Gastroesophageal sphincter (tissue), 4 donors: Measurements from ENCODE around the gene CENPL. TPM values are rescaled to one million over a fixed set of nuclear protein-coding genes. Genes with fewer than 3 reads are reported as not detected.
"Not testable (repeated sequence)": the region's sequence is repeated elsewhere in the genome, so short reads cannot be mapped to it uniquely, and the experiment has no call there.

Experiments used
- ATAC-seq: fragments of 150-250 bp; one replicate; pipeline ENCODE4 v1.9.1; 2016; ENCODE audit warnings: mild to moderate bottlenecking, moderate library complexity
- H3K27ac ChIP-seq, 4 donors: fragments of 200-600 bp; sonication (generic) in 3 of 4; 1 replicate in 3 of 4; 2 replicates in 1 of 4; pipeline ENCODE4 v1.5.1; 2016 to 2019
- H3K27me3 ChIP-seq: fragments of 200-600 bp; sonication (generic); one replicate; pipeline ENCODE4 v1.5.1; 2019
- H3K36me3 ChIP-seq, 2 donors: fragments of 200-600 bp; sonication (generic); one replicate each; pipeline ENCODE4 v1.5.1; 2019; ENCODE audit warnings: control low read depth in 1 of 2
- H3K4me1 ChIP-seq, 3 donors: fragments of 200-600 bp; sonication (generic); 1 replicate in 2 of 3; 2 replicates in 1 of 3; pipeline ENCODE4 v1.5.1; 2016 to 2019; ENCODE audit warnings: control low read depth in 2 of 3
- H3K4me3 ChIP-seq, 2 donors: fragments of 200-600 bp; sonication (generic); one replicate each; pipeline ENCODE4 v1.5.1; 2019; ENCODE audit warnings: mild to moderate bottlenecking in 1 of 2, moderate library complexity in 1 of 2
- H3K9me3 ChIP-seq, 3 donors: fragments of 200-600 bp; sonication (generic); one replicate each; pipeline ENCODE4 v1.5.1; 2017 to 2019; ENCODE audit warnings: control low read depth in 2 of 3
- CTCF ChIP-seq, 4 experiments: fragments of 200-600 bp in 2 of 4; fragments of 450-650 bp in 2 of 4; sonication (generic) in 1 of 4; IDR thresholded peaks; one replicate each; pipeline ENCODE4 v1.5.1; 2017 to 2019; ENCODE audit warnings: antibody characterized with exemption in 4 of 4, mild to moderate bottlenecking in 2 of 4, moderate library complexity in 2 of 4
- EP300 ChIP-seq: sonication (generic); formaldehyde crosslinking; IDR thresholded peaks from one replicate; pipeline ENCODE4 v1.6.1; 2017; ENCODE audit warnings: antibody characterized with exemption, mild to moderate bottlenecking
- POLR2A ChIP-seq, 2 donors: fragments of 450-650 bp; IDR thresholded peaks; one replicate each; pipeline ENCODE4 v1.6.1; 2017; ENCODE audit warnings: antibody characterized with exemption in 2 of 2, mild to moderate bottlenecking in 2 of 2, moderate library complexity in 1 of 2
- POLR2AphosphoS5 ChIP-seq: sonication (generic); formaldehyde crosslinking; IDR thresholded peaks from one replicate; pipeline ENCODE4 v1.6.1; 2017; ENCODE audit warnings: antibody characterized with exemption
- WGBS, 2 donors: methylation state at CpG; one replicate each; pipeline ENCODE4 v1.1.5; 2018; ENCODE audit warnings: low coverage in 1 of 2; 5-methylcytosine and 5-hydroxymethylcytosine counted together
- total RNA-seq, 4 donors: library from RNA; depleted of rRNA; stranded (reverse); fragments of >200 nt; gene quantifications; one replicate each; pipeline ENCODE4 v1.1.0, GENCODE V29; 2016

Gene CENPL
- total RNA-seq, 4 donors from 2014 or later, result 4.8 to 6.5 (median 6.2) TPM

GRCh38 chr1:173861731-173862145, 37.1 kb upstream of the CENPL start:
- Histone ChIP-seq H3K4me1 (peaks cover 0 to 25% (median 5%) of the 10 kb centered on the region in 3 donors), H3K9me3 (no peaks in the 10 kb centered on the region), H3K27ac (no peak overlapping the region), H3K36me3 (peaks cover 0 to 97% of the 10 kb centered on the region in 2 donors), H3K27me3 (no peaks in the 10 kb centered on the region), H3K4me3 (no peak overlapping the region)
- no peak for TF ChIP-seq EP300
- TF ChIP-seq POLR2A (IDR thresholded peaks at IDR 0.05), result no peak
- no peak for TF ChIP-seq CTCF (IDR thresholded peaks at IDR 0.05)
- no peak for TF ChIP-seq POLR2AphosphoS5
- no peak for ATAC-seq
- WGBS, 2 donors, result 80 to 97% methylated on average over 2 to 7 of the region's 7 CpGs

- Histone ChIP-seq H3K27ac (no peak overlapping the region), H3K27me3 (no peaks in the 10 kb centered on the region), H3K36me3 (peaks cover 0 to 99% of the 10 kb centered on the region in 2 donors), H3K9me3 (no peaks in the 10 kb centered on the region), H3K4me1 (peaks cover 0 to 8% (median 0%) of the 10 kb centered on the region in 3 donors), H3K4me3 (no peak overlapping the region)
- TF ChIP-seq POLR2A (IDR thresholded peaks at IDR 0.05) (no peak), EP300 (no peak), POLR2AphosphoS5 (no peak), CTCF (IDR thresholded peaks at IDR 0.05) (no peak)
- ATAC-seq, result no peak
- whole genome bisulfite sequencing, 2 donors, result 88 to 100% methylated on average over 1 of the region's 1 CpG
These were observed 35.4 kb upstream of the CENPL start for GRCh38 chr1:173860065-173860464.

- 90 to 94% methylated on average over 4 to 5 of the region's 5 CpGs for WGBS, 2 donors
- not testable (repeated sequence) for H3K9me3 ChIP-seq, ATAC-seq
These were observed 34.9 kb upstream of the CENPL start for GRCh38 chr1:173859547-173859946.

GRCh38 chr1:173857363-173857917, 32.8 kb upstream of the CENPL start:
- Histone ChIP-seq H3K4me3 (no peak overlapping the region), H3K27ac (no peak overlapping the region), H3K4me1 (peaks cover 0 to 9% (median 3%) of the 10 kb centered on the region in 3 donors), H3K27me3 (no peaks in the 10 kb centered on the region), H3K36me3 (peaks cover 0 to 92% of the 10 kb centered on the region in 2 donors), H3K9me3 (no peaks in the 10 kb centered on the region)
- TF ChIP-seq EP300 (no peak), CTCF (IDR thresholded peaks at IDR 0.05) (no peak), POLR2A (IDR thresholded peaks at IDR 0.05) (no peak), POLR2AphosphoS5 (no peak)
- ATAC-seq, result no peak
- 63 to 77% methylated on average over 2 to 4 of the region's 4 CpGs for WGBS, 2 donors

More at GRCh38 chr1:173859547-173859946, 34.9 kb upstream of the CENPL start:
- H3K4me3 ChIP-seq, H3K27me3 ChIP-seq, H3K27ac ChIP-seq, H3K4me1 ChIP-seq: not testable (repeated sequence)
- H3K36me3 ChIP-seq, result peaks cover 0 to 99% of the 10 kb centered on the region in 2 donors

GRCh38 chr1:173856903-173857302, 32.2 kb upstream of the CENPL start:
- WGBS, 2 donors, result 86 to 90% methylated on average over 2 of the region's 2 CpGs
- H3K27me3 ChIP-seq, result no peaks in the 10 kb centered on the region

More at GRCh38 chr1:173856903-173857302, 32.2 kb upstream of the CENPL start:
- no peak for TF ChIP-seq POLR2AphosphoS5
- no peak for TF ChIP-seq CTCF (IDR thresholded peaks at IDR 0.05)
- no peak for TF ChIP-seq EP300
- TF ChIP-seq POLR2A (IDR thresholded peaks at IDR 0.05), result no peak
- Histone ChIP-seq H3K9me3 (no peaks in the 10 kb centered on the region), H3K36me3 (peaks cover 0 to 87% of the 10 kb centered on the region in 2 donors), H3K4me3 (no peak overlapping the region), H3K27ac (no peak overlapping the region), H3K4me1 (peaks cover 0 to 14% (median 3%) of the 10 kb centered on the region in 3 donors)
- no peak for ATAC-seq
